Naive B cell (primary cell): ENCODE results near the gene DOCK3. TPM values are rescaled to one million over a fixed set of nuclear protein-coding genes. Genes with fewer than 3 reads are reported as not detected.
"Not testable (repeated sequence)": the region's sequence is repeated elsewhere in the genome, so short reads cannot be mapped to it uniquely, and the experiment has no call there.

Experiments used
- ATAC-seq, 2 donors: fragments of 150-1000 bp; cut with Tn5 transposase; 2 replicates each; pipeline ENCODE4 v1.10.0; 2021; ENCODE audit warnings: low read depth in 2 of 2, mild to moderate bottlenecking in 2 of 2, moderate library complexity in 2 of 2
- DNase-seq: peaks from one replicate; pipeline ENCODE4 v3.0.0; 2022
- H3K27ac Mint-ChIP-seq, 6 donors: one replicate each; pipeline ENCODE4 v1.8.0; 2020 to 2022; ENCODE audit warnings: mild to moderate bottlenecking in 6 of 6, mixed read lengths in 6 of 6, moderate library complexity in 5 of 6, inconsistent platforms in 2 of 6
- H3K27me3 Mint-ChIP-seq, 3 donors: one replicate each; pipeline ENCODE4 v1.8.0; 2021 to 2022; ENCODE audit warnings: mixed read lengths in 3 of 3, mild to moderate bottlenecking in 1 of 3
- H3K36me3 Mint-ChIP-seq, 2 donors: one replicate each; pipeline ENCODE4 v1.8.0; 2020 to 2022; ENCODE audit warnings: mixed read lengths in 2 of 2, inconsistent platforms in 1 of 2, mild to moderate bottlenecking in 1 of 2
- H3K4me1 Mint-ChIP-seq, 3 donors: one replicate each; pipeline ENCODE4 v1.8.0; 2020 to 2022; ENCODE audit warnings: mixed read lengths in 3 of 3, inconsistent platforms in 1 of 3, mild to moderate bottlenecking in 1 of 3, moderate library complexity in 1 of 3
- H3K4me3 Mint-ChIP-seq, 8 donors: one replicate each; pipeline ENCODE4 v1.8.0; 2020 to 2022; ENCODE audit warnings: mild to moderate bottlenecking in 8 of 8, mixed read lengths in 8 of 8, moderate library complexity in 8 of 8, inconsistent platforms in 2 of 8
- H3K9me3 Mint-ChIP-seq, 7 donors: one replicate each; pipeline ENCODE4 v1.8.0; 2020 to 2022; ENCODE audit warnings: mixed read lengths in 7 of 7, mild to moderate bottlenecking in 5 of 7, inconsistent platforms in 2 of 7, moderate library complexity in 1 of 7
- polyA plus RNA-seq, 6 donors: library from polyadenylated mRNA; unstranded; fragments of 300-500 nt; fragmentation: Illumina TruSeq; gene quantifications; one replicate each; pipeline ENCODE4 v1.2.3, GENCODE V29; 2021; ENCODE audit warnings: low read depth in 6 of 6

Gene DOCK3
- polyA plus RNA-seq, 6 donors from 2014 or later: 0.03 to 0.04 (median 0.04) TPM; not detected in 3

DNA sequence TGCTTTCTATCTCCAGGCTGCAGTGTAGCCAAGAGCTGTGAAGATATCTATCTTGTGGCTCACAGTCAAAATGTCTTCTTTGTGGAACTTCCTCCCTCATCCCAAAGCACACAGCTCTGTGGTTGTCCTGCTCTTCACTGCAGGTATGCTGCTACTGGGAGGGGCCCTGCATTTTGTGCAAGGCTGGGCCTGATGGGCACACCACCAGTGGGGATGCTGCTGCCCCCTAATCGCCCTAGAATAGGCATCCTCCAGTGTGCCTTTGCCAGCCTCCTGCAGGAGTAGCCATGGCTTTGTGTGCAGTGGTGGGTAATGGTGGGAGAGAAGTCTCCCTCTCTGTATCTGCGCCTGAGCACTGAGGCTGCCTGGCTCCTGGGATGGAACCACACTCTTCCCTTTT lies 297.3 kb downstream of the DOCK3 start:
- no peaks in the 10 kb centered on the region for H3K36me3 Mint-ChIP-seq
- peaks cover 0 to 6% (median 2%) of the 10 kb centered on the region in 7 donors for H3K9me3 Mint-ChIP-seq
- no peaks in the 10 kb centered on the region for H3K4me1 Mint-ChIP-seq
- peaks cover 0 to 4% (median 0%) of the 10 kb centered on the region in 3 donors for H3K27me3 Mint-ChIP-seq
- no peak for DNase-seq
- peak overlapping the region in 1 of 6 donors; percentile 68 for H3K27ac Mint-ChIP-seq
- H3K4me3 Mint-ChIP-seq: no peak overlapping the region
- ATAC-seq: no peak

DNA sequence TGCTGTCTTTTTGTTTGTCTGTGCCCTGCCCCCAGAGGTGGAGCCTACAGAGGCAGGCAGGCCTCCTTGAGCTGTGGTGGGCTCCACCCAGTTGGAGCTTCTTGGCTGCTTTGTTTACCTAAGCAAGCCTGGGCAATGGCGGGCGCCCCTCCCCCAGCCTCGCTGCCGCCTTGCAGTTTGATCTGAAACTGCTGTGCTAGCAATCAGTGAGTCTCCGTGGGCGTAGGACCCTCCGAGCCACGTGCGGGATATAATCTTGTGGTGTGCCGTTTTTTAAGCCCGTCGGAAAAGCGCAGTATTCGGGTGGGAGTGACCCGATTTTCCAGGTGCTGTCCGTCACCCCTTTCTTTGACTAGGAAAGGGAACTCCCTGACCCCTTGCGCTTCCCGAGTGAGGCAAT lies 303.9 kb downstream of the DOCK3 start:
- not testable (repeated sequence) for H3K9me3 Mint-ChIP-seq, H3K27ac Mint-ChIP-seq, DNase-seq, H3K36me3 Mint-ChIP-seq, ATAC-seq, H3K4me1 Mint-ChIP-seq
- Mint-ChIP-seq H3K27me3 (peaks cover 0 to 17% (median 15%) of the 10 kb centered on the region in 3 donors), H3K4me3 (peak overlapping the region in 1 of 8 donors; percentile 5)

DNA sequence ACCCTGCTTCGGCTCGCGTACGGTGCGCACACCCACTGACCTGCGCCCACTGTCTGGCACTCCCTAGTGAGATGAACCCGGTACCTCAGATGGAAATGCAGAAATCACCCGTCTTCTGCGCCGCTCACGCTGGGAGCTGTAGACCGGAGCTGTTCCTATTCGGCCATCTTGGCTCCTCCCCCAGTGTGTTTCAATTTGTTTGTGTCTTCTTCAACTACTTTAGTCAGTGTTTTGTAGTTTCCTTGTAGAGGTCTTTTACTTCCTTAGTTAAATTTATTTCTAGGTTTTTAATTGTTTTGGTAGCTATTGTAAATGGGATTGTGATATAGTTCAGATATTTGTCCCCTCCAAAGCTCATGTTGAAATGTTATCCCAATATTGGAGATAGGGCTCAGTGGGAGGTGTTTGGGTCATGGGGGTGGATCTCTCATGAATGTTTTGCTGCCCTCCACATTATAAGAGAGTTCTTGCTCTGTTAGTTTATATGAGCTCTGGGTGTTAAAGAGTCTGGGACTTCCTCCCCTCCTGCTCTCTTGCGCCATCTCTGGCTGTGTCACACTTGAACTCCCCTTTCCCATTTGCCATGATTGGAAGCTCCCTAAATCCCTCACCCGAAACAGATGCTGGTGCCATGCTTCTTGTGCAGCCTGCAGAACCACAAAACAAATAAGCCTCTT lies 304.4 kb downstream of the DOCK3 start:
- Mint-ChIP-seq H3K4me3 (no peak overlapping the region), H3K9me3 (peaks cover 0 to 7% (median 0%) of the 10 kb centered on the region in 7 donors), H3K36me3 (peaks cover 0 to 7% of the 10 kb centered on the region in 2 donors), H3K27ac (no peak overlapping the region), H3K4me1 (no peaks in the 10 kb centered on the region), H3K27me3 (peaks cover 0 to 22% (median 21%) of the 10 kb centered on the region in 3 donors)
- no peak for ATAC-seq
- no peak for DNase-seq

DNA sequence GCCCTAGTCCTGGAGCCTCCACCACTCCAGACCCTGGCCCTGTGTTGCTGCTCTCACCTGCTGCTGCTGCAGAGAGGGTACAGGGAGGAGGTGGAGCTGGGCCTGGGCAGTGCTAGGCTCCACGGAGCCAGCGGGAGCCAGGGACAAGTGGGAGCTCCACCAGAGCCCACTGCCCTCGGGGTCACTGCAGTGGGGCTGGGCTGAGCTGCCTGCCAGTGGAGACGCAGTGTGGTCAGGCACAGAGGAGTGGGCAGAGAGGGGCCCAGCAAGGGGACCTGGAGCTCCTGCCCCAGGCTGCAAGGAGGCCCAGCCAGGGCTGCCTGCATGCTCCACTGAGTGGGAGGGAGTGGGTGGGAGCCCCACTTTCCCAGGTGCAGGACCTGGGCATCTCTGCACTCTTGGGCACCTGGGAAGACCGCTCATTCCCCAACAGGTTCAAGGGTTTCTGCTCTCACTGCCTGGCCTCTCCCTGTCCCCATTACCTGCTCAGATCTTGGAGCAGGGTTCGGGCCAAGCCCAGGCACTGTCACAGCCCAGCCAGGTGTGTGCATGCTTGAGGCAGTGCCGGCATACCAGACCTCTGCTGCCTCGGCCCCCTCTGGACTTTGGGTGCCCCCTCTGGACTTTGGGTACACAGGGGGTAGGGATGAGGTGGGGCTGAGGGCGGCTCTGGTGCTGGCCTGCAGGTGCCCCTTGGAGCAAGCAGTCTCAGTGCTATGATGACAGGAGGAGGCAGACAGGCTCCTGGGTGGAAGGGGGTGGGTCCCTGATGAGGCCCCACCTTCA lies 308.0 kb downstream of the DOCK3 start:
- H3K9me3 Mint-ChIP-seq: peaks cover 0 to 7% (median 0%) of the 10 kb centered on the region in 7 donors
- DNase-seq: no peak

DNA sequence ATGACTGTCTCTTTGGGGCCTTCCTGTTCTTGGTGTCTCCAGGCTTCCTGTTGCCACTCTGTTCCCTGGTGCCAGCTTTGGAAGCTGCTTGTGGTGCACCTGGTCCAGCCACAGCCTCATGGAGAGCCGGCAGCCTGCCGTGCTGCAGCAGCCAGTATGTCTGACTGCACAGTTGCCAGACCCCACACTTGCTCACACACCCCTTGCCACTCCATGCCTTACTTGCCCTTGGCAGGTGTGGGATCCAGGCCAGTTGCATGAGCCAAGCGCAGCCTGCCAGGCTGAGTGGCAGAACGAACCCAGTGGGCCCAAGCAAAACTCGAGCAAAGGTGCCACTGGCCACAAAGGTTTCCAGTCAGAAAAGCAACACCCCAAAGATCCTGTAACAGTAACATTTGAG lies 309.2 kb downstream of the DOCK3 start:
- Mint-ChIP-seq H3K4me1 (no peaks in the 10 kb centered on the region), H3K36me3 (peaks cover 0 to 6% of the 10 kb centered on the region in 2 donors), H3K27ac (no peak overlapping the region), H3K27me3 (peaks cover 4 to 43% (median 21%) of the 10 kb centered on the region in 3 donors), H3K9me3 (peaks cover 0 to 6% (median 0%) of the 10 kb centered on the region in 7 donors), H3K4me3 (no peak overlapping the region)
- DNase-seq (no peak), ATAC-seq (no peak)

More for the DNA sequence above, 308.0 kb downstream of the DOCK3 start:
- no peak for ATAC-seq
- no peaks in the 10 kb centered on the region for H3K4me1 Mint-ChIP-seq
- H3K4me3 Mint-ChIP-seq: no peak overlapping the region
- peaks cover 4 to 44% (median 23%) of the 10 kb centered on the region in 3 donors for H3K27me3 Mint-ChIP-seq
- H3K27ac Mint-ChIP-seq: no peak overlapping the region
- H3K36me3 Mint-ChIP-seq: peaks cover 0 to 7% of the 10 kb centered on the region in 2 donors

DNA sequence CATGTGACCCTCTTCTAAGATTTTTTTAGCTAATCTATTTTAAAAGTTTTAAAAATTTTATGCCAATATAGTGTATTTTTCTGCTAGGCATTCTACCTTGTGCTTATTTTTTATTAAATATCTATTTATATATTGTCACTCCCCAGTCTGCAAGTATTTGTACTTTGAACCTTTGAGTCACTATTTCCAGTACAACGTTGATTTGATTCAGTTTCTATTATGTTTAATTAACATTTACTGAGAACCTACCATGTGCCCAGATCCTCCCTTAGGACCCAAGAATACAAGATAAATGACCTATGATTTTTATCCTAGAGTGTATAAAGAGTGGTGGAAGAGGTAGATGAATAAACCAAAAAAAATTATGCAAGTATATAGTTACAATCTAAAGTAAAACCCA lies 311.2 kb downstream of the DOCK3 start:
- Mint-ChIP-seq H3K27ac (no peak overlapping the region), H3K4me3 (no peak overlapping the region), H3K4me1 (no peaks in the 10 kb centered on the region), H3K36me3 (peaks cover 2 to 10% of the 10 kb centered on the region in 2 donors), H3K27me3 (peaks cover 11 to 37% (median 13%) of the 10 kb centered on the region in 3 donors), H3K9me3 (peaks cover 3 to 20% (median 12%) of the 10 kb centered on the region in 7 donors)
- no peak for ATAC-seq
- DNase-seq: no peak

DNA sequence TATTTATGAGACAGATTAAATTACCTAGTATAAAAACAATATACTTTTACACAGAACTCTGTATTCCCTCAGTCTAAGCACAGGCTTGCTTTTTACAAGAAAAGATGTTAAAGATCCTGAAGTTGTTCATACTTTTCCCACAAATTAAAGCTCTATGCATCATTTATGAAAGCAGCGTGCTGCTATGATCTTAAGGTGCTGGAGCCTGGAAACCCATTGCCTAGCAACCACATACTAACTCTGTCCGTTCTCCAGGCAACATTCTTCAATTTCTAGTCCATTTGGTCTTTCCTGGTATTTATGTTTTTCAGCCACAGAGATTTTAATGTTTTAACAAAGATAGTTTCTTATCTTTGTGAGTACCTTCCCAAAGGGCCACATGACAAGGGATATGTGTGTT lies 312.0 kb downstream of the DOCK3 start:
- DNase-seq: no peak
- H3K4me3 Mint-ChIP-seq: no peak overlapping the region
- H3K27me3 Mint-ChIP-seq: peaks cover 11 to 37% (median 13%) of the 10 kb centered on the region in 3 donors
- H3K9me3 Mint-ChIP-seq: peaks cover 7 to 28% (median 20%) of the 10 kb centered on the region in 7 donors
- ATAC-seq: no peak
- H3K36me3 Mint-ChIP-seq: peaks cover 10 to 16% of the 10 kb centered on the region in 2 donors
- no peak overlapping the region for H3K27ac Mint-ChIP-seq
- H3K4me1 Mint-ChIP-seq: no peaks in the 10 kb centered on the region

DNA sequence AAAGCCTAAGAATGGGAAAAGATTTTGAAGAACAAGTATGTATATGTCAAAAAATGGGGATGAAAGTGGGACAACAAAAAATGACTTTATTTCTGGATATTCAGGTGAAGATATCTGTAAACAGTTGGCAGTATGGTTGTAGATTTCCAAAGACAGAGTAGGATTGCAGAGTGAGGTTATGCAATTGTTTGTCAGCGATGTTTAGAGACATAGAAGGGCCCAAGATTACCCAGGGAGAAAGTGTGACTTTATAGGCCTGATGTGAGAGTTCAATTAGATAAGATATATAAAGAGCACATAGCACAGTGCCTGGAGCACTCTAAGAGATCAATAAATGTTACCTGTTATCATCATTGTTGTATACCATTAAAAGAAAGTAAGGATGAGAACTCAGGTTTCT lies 319.8 kb downstream of the DOCK3 start:
- H3K4me1 Mint-ChIP-seq: peaks cover 8 to 26% (median 9%) of the 10 kb centered on the region in 3 donors
- no peak for DNase-seq
- no peak overlapping the region for H3K4me3 Mint-ChIP-seq
- no peak overlapping the region for H3K27ac Mint-ChIP-seq
- peaks cover 14 to 17% of the 10 kb centered on the region in 2 donors for H3K36me3 Mint-ChIP-seq
- H3K27me3 Mint-ChIP-seq: peaks cover 0 to 8% (median 1%) of the 10 kb centered on the region in 3 donors
- no peak for ATAC-seq
- peaks cover 9 to 31% (median 26%) of the 10 kb centered on the region in 7 donors for H3K9me3 Mint-ChIP-seq

DNA sequence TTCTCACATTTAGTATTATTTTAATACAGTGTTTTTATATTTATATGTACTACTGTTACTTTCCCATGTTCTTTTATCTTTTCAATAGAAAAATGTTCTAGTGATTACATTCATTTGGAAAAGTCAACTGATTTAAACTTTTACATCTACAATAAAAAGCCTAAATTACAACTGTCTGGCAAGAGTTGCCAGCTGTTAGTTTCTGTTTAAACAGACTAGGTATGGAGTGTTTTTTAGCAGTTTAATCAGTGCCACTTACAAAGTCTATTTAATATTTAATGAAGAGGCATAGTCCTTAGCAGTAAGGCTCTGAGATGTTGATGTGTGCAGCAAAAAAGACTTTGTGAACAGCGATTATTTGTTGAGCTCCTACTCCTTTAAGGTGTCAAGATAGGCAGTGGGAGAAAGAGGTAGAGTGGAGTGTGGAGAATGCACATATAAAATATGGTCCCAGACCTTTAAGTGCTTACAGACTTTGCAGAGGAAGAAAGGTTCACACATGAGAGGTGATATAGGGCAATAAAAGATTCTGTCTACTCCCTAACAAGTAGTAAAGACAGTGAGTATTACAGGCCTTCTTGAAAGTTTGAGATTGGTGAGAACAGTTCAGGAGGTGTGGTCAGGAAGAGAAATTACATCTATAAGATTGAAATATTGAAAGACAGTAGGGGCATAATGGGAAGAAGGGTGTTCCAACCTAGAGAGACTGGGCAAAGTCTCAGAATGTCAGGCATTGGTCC lies 320.5 kb downstream of the DOCK3 start:
- Mint-ChIP-seq H3K36me3 (peaks cover 14% of the 10 kb centered on the region in 2 donors), H3K27ac (no peak overlapping the region), H3K27me3 (peaks cover 0 to under 1% (median 0%) of the 10 kb centered on the region in 3 donors), H3K4me3 (no peak overlapping the region), H3K9me3 (peaks cover 7 to 23% (median 20%) of the 10 kb centered on the region in 7 donors), H3K4me1 (peaks cover 8 to 26% (median 9%) of the 10 kb centered on the region in 3 donors)
- no peak for ATAC-seq
- DNase-seq: no peak

DNA sequence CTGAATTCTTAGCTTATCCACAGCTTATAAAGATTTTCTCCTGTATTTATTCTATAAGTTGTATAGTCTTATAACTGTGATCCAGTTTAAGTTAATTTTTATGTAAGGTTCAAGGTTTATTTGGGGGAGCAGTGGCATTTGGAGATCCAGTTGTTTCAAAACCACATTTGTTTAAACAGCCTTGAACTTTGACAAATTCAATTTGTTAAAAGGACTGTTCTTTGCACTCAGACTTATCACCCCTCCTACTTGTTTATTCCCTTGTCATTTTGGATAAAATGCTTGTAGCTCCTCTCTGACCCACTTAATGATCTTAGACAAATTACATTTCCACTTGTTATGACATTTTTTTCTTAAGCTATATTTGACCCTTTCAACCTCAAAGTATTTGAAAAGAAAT lies 327.8 kb downstream of the DOCK3 start:
- Mint-ChIP-seq H3K27ac (no peak overlapping the region), H3K4me3 (no peak overlapping the region), H3K9me3 (no peaks in the 10 kb centered on the region), H3K27me3 (peaks cover 0 to 12% (median 0%) of the 10 kb centered on the region in 3 donors), H3K36me3 (no peaks in the 10 kb centered on the region), H3K4me1 (peaks cover 0 to 6% (median 0%) of the 10 kb centered on the region in 3 donors)
- ATAC-seq (no peak), DNase-seq (no peak)

DNA sequence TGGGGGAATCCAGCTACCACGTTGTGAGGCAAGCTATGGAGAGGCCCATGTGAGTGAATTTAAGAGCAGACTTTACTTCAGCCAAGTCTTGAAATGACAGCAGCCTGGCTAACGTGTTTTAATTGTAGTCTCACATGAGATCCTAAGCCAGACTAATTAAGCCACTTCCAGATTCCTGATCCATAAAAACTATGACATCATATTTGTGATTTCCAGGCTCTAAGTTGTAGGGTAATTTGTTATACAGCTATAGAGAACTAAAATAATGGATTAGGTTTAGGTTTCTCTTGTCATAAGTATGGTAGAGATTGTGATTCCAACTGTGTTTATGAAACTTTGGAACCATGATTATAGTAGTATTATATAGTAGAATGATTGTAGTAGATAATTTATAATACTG lies 329.5 kb downstream of the DOCK3 start:
- no peaks in the 10 kb centered on the region for H3K36me3 Mint-ChIP-seq
- H3K9me3 Mint-ChIP-seq: peaks cover 0 to 3% (median 0%) of the 10 kb centered on the region in 7 donors
- DNase-seq: no peak
- no peak for ATAC-seq
- no peak overlapping the region for H3K4me3 Mint-ChIP-seq
- H3K27me3 Mint-ChIP-seq: peaks cover 0 to 12% (median 0%) of the 10 kb centered on the region in 3 donors
- no peak overlapping the region for H3K27ac Mint-ChIP-seq
- no peaks in the 10 kb centered on the region for H3K4me1 Mint-ChIP-seq

DNA sequence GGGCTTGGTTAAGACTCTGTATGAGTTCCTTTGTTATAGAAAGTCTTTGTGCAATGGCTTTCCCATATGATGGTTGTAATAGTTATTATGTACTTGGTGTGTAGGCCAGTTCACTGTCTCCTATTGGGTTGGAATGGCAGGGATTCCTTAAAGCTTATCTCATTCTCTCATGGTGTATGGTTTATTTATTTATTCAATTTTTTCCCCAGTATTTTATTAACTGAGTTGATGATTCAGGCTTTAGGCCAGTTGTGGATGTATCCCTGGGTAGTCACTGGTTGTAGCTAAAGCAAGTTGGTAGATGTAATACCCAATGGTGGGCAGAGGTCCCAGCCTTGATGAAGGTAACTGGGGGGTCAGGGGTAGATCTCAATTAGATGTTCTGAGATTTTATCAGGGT lies 349.4 kb downstream of the DOCK3 start:
- H3K27me3 Mint-ChIP-seq: peaks cover 0 to 4% (median 0%) of the 10 kb centered on the region in 3 donors
- no peaks in the 10 kb centered on the region for H3K36me3 Mint-ChIP-seq
- H3K9me3 Mint-ChIP-seq: peaks cover 0 to 10% (median 2%) of the 10 kb centered on the region in 7 donors
- ATAC-seq: no peak
- H3K4me1 Mint-ChIP-seq: peaks cover 0 to 12% (median 5%) of the 10 kb centered on the region in 3 donors
- no peak overlapping the region for H3K27ac Mint-ChIP-seq
- no peak for DNase-seq
- no peak overlapping the region for H3K4me3 Mint-ChIP-seq
